Neural progenitor cell (in vitro differentiated cells): ENCODE results near the gene CCDC3. TPM values are rescaled to one million over a fixed set of nuclear protein-coding genes. Genes with fewer than 3 reads are reported as not detected.

Source experiments
- DNase-seq: peaks from one replicate; pipeline ENCODE4 v3.0.0-alpha.2; 2016; ENCODE audit warnings: low spot score
- H2AFZ ChIP-seq: fragments of 200-600 bp; sonication (generic); replicated peaks from 2 replicates; pipeline ENCODE4 v1.6.1; 2016; ENCODE audit warnings: antibody characterized with exemption
- H3F3A ChIP-seq: fragments of 200-600 bp; sonication (generic); 2 replicates; pipeline ENCODE4 v1.6.1; 2016; ENCODE audit warnings: antibody characterized with exemption, low read depth
- H3K27ac ChIP-seq: fragments of 200-600 bp; sonication (generic); 2 replicates; pipeline ENCODE4 v1.5.1; 2016; ENCODE audit warnings: mild to moderate bottlenecking
- H3K27me3 ChIP-seq: fragments of 200-600 bp; sonication (generic); 2 replicates; pipeline ENCODE4 v1.6.1; 2016; ENCODE audit warnings: mild to moderate bottlenecking, moderate library complexity
- H3K36me3 ChIP-seq: fragments of 200-600 bp; sonication (generic); 2 replicates; pipeline ENCODE4 v1.5.1; 2016
- H3K4me1 ChIP-seq: fragments of 200-600 bp; sonication (generic); 2 replicates; pipeline ENCODE4 v1.6.1; 2016; ENCODE audit warnings: mixed run types
- H3K4me2 ChIP-seq: fragments of 200-600 bp; sonication (generic); 2 replicates; pipeline ENCODE4 v1.6.1; 2016
- H3K4me3 ChIP-seq: fragments of 200-600 bp; sonication (generic); 2 replicates; pipeline ENCODE4 v1.5.1; 2016
- H3K79me2 ChIP-seq: fragments of 200-600 bp; sonication (generic); 2 replicates; pipeline ENCODE4 v1.6.1; 2016; ENCODE audit warnings: low read depth
- H3K9ac ChIP-seq: fragments of 200-600 bp; sonication (generic); 2 replicates; pipeline ENCODE4 v1.6.1; 2016
- H3K9me3 ChIP-seq: fragments of 200-600 bp; sonication (generic); 2 replicates; pipeline ENCODE4 v1.5.1; 2016; ENCODE audit warnings: low read depth
- H4K20me1 ChIP-seq: fragments of 200-600 bp; sonication (generic); 2 replicates; pipeline ENCODE4 v1.6.1; 2016; ENCODE audit warnings: low read depth
- H3K27ac Mint-ChIP-seq: 3 replicates; pipeline ENCODE4 v1.8.0; 2021; ENCODE audit warnings: mixed read lengths
- H3K27me3 Mint-ChIP-seq: 2 replicates; pipeline ENCODE4 v1.8.0; 2022; ENCODE audit warnings: low read depth, mild to moderate bottlenecking, inconsistent platforms, moderate library complexity, mixed read lengths; ENCODE audit not compliant: insufficient read depth
- H3K36me3 Mint-ChIP-seq: 3 replicates; pipeline ENCODE4 v1.8.0; 2021; ENCODE audit warnings: mixed read lengths
- H3K4me1 Mint-ChIP-seq: 3 replicates; pipeline ENCODE4 v1.8.0; 2021; ENCODE audit warnings: mixed read lengths
- H3K4me3 Mint-ChIP-seq: 3 replicates; pipeline ENCODE4 v1.8.0; 2021; ENCODE audit warnings: mild to moderate bottlenecking, moderate library complexity, mixed read lengths
- H3K9me3 Mint-ChIP-seq: 3 replicates; pipeline ENCODE4 v1.8.0; 2020; ENCODE audit warnings: mixed read lengths
- EZH2 ChIP-seq: fragments of 200-600 bp; sonication (generic); IDR thresholded peaks from 2 replicates; pipeline ENCODE4 v1.6.1; 2017; ENCODE audit warnings: antibody characterized with exemption, mild to moderate bottlenecking, moderate library complexity
- EZH2phosphoT487 ChIP-seq: fragments of 200-600 bp; sonication (generic); IDR thresholded peaks from 2 replicates; pipeline ENCODE4 v1.6.1; 2017; ENCODE audit warnings: antibody characterized with exemption
- total RNA-seq: library from RNA; depleted of rRNA; stranded (reverse); fragments of >200 nt; gene quantifications from 2 replicates; pipeline ENCODE4 v1.2.3, GENCODE V29; 2015; ENCODE audit warnings: low replicate concordance
- TF ChIP-seq, protein P1 (sequence below): fragments of 200-600 bp; sonication (generic); IDR thresholded peaks from 2 replicates; pipeline ENCODE4 v1.5.1; 2017; ENCODE audit warnings: antibody characterized with exemption, mild to moderate bottlenecking

Gene CCDC3
- total RNA-seq, 1 donor from 2014 or later, result not detected

DNA sequence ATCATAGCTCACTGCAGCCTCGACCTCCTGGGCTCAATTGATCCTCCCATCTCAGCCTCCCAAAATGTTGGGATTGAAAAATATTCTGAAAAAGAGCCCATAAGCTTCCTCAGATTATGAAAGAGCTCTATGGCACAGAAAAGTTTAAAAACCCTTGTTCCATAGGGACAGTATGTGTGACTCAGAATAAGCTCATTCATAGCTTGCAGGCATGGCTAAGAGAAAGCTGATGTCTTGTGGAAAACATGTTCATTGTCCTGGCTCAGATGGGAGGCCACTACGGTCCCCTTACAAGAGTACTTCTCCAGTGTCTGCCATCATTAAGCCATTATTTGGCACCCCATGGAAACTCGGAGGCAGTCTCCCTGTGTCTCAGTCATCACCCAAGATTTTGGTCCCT lies 64.0 kb downstream of the CCDC3 start:
- no peak overlapping the region for H3K4me3 ChIP-seq
- Mint-ChIP-seq H3K9me3 (no peaks in the 10 kb centered on the region), H3K36me3 (no peaks in the 10 kb centered on the region), H3K27me3 (peaks cover 3% of the 10 kb centered on the region), H3K4me3 (no peak overlapping the region), H3K4me1 (no peaks in the 10 kb centered on the region), H3K27ac (no peak overlapping the region)
- H3K9ac ChIP-seq, result no peak overlapping the region
- no peak for TF ChIP-seq EZH2
- no peak for DNase-seq
- no peaks in the 10 kb centered on the region for H4K20me1 ChIP-seq
- no peaks in the 10 kb centered on the region for H3F3A ChIP-seq
- no peaks in the 10 kb centered on the region for H3K9me3 ChIP-seq
- no peaks in the 10 kb centered on the region for H3K4me1 ChIP-seq
- no peaks in the 10 kb centered on the region for H3K27me3 ChIP-seq
- no peaks in the 10 kb centered on the region for H3K79me2 ChIP-seq
- no peak overlapping the region for H3K4me2 ChIP-seq
- H2AFZ ChIP-seq, result no peak overlapping the region
- no peak overlapping the region for H3K27ac ChIP-seq
- H3K36me3 ChIP-seq, result no peaks in the 10 kb centered on the region

DNA sequence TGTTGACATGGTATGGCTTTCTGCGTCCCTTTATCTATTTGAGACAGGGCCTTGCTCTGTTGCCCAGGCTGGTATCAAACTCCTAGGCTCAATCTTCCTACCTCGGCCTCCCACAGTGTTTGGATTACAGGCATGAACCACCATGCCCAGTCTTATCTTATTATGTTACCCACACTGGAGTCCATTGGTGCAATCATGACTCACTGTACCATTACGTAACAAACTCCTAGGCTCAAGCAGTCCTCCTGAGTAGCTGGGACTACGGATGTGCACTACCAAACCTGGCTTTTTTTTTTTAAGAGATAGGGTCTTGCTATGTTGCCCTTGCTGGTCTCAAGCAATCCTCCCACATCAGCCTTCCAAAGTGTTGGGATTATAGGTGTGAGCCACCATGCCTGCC lies 66.7 kb downstream of the CCDC3 start:
- H3K4me1 ChIP-seq, result no peaks in the 10 kb centered on the region
- H3K9ac ChIP-seq, result no peak overlapping the region
- H3K79me2 ChIP-seq, result no peaks in the 10 kb centered on the region
- H3K36me3 Mint-ChIP-seq, result no peaks in the 10 kb centered on the region
- H3K27ac ChIP-seq, result no peak overlapping the region
- no peak overlapping the region for H3K4me3 Mint-ChIP-seq
- H3K27me3 Mint-ChIP-seq, result peaks cover 3% of the 10 kb centered on the region
- H3K4me1 Mint-ChIP-seq, result no peaks in the 10 kb centered on the region
- no peak overlapping the region for H2AFZ ChIP-seq
- H3K9me3 ChIP-seq, result no peaks in the 10 kb centered on the region
- no peak overlapping the region for H3K4me2 ChIP-seq
- H3F3A ChIP-seq, result no peaks in the 10 kb centered on the region
- no peak overlapping the region for H3K27ac Mint-ChIP-seq
- TF ChIP-seq EZH2, result no peak
- TF ChIP-seq, protein P1, sequence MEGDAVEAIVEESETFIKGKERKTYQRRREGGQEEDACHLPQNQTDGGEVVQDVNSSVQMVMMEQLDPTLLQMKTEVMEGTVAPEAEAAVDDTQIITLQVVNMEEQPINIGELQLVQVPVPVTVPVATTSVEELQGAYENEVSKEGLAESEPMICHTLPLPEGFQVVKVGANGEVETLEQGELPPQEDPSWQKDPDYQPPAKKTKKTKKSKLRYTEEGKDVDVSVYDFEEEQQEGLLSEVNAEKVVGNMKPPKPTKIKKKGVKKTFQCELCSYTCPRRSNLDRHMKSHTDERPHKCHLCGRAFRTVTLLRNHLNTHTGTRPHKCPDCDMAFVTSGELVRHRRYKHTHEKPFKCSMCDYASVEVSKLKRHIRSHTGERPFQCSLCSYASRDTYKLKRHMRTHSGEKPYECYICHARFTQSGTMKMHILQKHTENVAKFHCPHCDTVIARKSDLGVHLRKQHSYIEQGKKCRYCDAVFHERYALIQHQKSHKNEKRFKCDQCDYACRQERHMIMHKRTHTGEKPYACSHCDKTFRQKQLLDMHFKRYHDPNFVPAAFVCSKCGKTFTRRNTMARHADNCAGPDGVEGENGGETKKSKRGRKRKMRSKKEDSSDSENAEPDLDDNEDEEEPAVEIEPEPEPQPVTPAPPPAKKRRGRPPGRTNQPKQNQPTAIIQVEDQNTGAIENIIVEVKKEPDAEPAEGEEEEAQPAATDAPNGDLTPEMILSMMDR, result no peak
- TF ChIP-seq EZH2phosphoT487, result no peak
- no peaks in the 10 kb centered on the region for H4K20me1 ChIP-seq
- H3K9me3 Mint-ChIP-seq, result no peaks in the 10 kb centered on the region
- no peaks in the 10 kb centered on the region for H3K27me3 ChIP-seq
- DNase-seq, result no peak
- H3K36me3 ChIP-seq, result no peaks in the 10 kb centered on the region
- H3K4me3 ChIP-seq, result no peak overlapping the region

DNA sequence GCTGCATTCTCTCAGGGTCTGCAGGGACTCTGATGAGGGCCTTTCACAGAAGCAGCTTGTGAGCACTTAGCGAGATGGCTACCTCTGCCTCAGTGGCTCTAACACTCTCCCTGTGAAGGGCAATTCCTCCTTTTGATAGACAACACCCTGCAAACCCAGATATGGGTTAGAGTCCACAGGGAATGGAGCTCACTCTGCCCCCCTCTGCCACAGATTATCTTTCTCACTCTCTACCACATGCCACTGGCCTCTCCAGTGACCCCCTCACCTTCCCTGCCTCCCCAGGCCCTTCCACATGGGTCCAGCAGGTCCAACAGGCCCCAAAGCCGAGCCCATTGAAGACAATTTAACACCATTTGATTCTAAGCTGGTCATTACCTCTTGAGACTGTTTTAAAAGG lies 72.1 kb downstream of the CCDC3 start:
- no peak overlapping the region for H3K4me2 ChIP-seq

DNA sequence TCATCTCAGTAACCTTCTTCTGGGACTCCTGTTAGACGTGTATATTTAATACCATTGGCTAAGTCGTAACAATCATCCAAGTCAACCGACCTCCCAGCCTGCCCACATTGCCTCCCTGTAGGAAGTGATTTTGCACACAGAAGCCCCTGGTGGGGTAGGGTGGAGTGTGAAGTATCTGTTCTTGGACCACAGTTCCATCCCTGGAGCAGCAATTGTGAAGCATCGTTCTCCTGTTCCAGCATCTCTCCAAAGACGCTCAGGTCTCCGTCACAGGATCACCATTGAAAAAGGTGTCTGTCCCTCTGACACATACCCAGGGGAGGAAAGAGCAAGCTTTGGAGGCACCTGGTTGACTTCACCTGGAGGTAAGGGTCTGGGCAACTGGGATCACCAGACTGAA lies 72.9 kb downstream of the CCDC3 start:
- TF ChIP-seq EZH2 (no peak), EZH2phosphoT487 (no peak)
- TF ChIP-seq, protein P1, result no peak
- no peak overlapping the region for H3K27ac ChIP-seq
- peaks cover 2% of the 10 kb centered on the region for H3K9me3 Mint-ChIP-seq

More for the DNA sequence above, 72.1 kb downstream of the CCDC3 start:
- H3K27me3 ChIP-seq, result no peaks in the 10 kb centered on the region
- Mint-ChIP-seq H3K27me3 (peaks cover 3% of the 10 kb centered on the region), H3K9me3 (peaks cover 2% of the 10 kb centered on the region), H3K36me3 (no peaks in the 10 kb centered on the region), H3K27ac (no peak overlapping the region), H3K4me3 (no peak overlapping the region), H3K4me1 (no peaks in the 10 kb centered on the region)
- H3K9me3 ChIP-seq, result no peaks in the 10 kb centered on the region
- no peaks in the 10 kb centered on the region for H3F3A ChIP-seq
- no peaks in the 10 kb centered on the region for H3K4me1 ChIP-seq
- no peak overlapping the region for H3K27ac ChIP-seq
- no peak overlapping the region for H2AFZ ChIP-seq
- no peak overlapping the region for H3K9ac ChIP-seq
- H3K79me2 ChIP-seq, result no peaks in the 10 kb centered on the region
- no peaks in the 10 kb centered on the region for H4K20me1 ChIP-seq
- no peak for DNase-seq
- H3K4me3 ChIP-seq, result no peak overlapping the region
- TF ChIP-seq EZH2 (no peak), EZH2phosphoT487 (no peak)
- TF ChIP-seq, protein P1, result no peak
- H3K36me3 ChIP-seq, result no peaks in the 10 kb centered on the region

More for the DNA sequence above, 72.9 kb downstream of the CCDC3 start:
- H2AFZ ChIP-seq, result no peak overlapping the region
- no peak overlapping the region for H3K4me2 ChIP-seq
- H3K36me3 ChIP-seq, result no peaks in the 10 kb centered on the region
- no peaks in the 10 kb centered on the region for H3K4me1 Mint-ChIP-seq
- no peaks in the 10 kb centered on the region for H3K27me3 ChIP-seq
- H3K9ac ChIP-seq, result no peak overlapping the region
- no peaks in the 10 kb centered on the region for H3K4me1 ChIP-seq
- no peaks in the 10 kb centered on the region for H3K9me3 ChIP-seq
- no peak overlapping the region for H3K27ac Mint-ChIP-seq
- H3K4me3 ChIP-seq, result no peak overlapping the region
- no peak for DNase-seq
- H3K4me3 Mint-ChIP-seq, result no peak overlapping the region
- H3K36me3 Mint-ChIP-seq, result no peaks in the 10 kb centered on the region
- no peaks in the 10 kb centered on the region for H3F3A ChIP-seq
- peaks cover 3% of the 10 kb centered on the region for H3K27me3 Mint-ChIP-seq
- H3K79me2 ChIP-seq, result no peaks in the 10 kb centered on the region
- no peaks in the 10 kb centered on the region for H4K20me1 ChIP-seq
